H1 (cell line): ENCODE results near the gene ZMYM4. TPM values are rescaled to one million over a fixed set of nuclear protein-coding genes. Genes with fewer than 3 reads are reported as not detected.

Source experiments
- CTCF ChIA-PET: fragments of 300-600 bp; sonication (Branson Sonifier 250); formaldehyde crosslinking; loops from one replicate; lab custom pipeline; 2021; ENCODE audit not compliant: partially characterized antibody; lab: Charles Lee
- POLR2A ChIA-PET: fragments of 300-600 bp; sonication (Branson Sonifier 250); formaldehyde crosslinking; loops from one replicate; lab custom pipeline; 2021; ENCODE audit warnings: inconsistent platforms; ENCODE audit not compliant: partially characterized antibody; lab: Charles Lee
- DNase-seq, 2 experiments: peaks; one replicate each; pipeline versions ENCODE4 v3.0.0 to v3.0.0-alpha.2; 2010 to 2022; ENCODE audit warnings: low spot score in 2 of 2, low read depth in 1 of 2, mixed read lengths in 1 of 2
- FAIRE-seq: peaks from 2 replicates; lab custom pipeline; 2011; peaks lifted over from hg19 to GRCh38; lab: Jason Lieb, UNC
- H2AFZ ChIP-seq: 2 replicates; pipeline ENCODE4 v1.8.1; 2012; ENCODE audit warnings: low read length, inconsistent platforms
- H2AK5ac ChIP-seq: 2 replicates; pipeline ENCODE4 v1.6.1; 2013; ENCODE audit warnings: low read depth, low read length
- H2BK120ac ChIP-seq: replicated peaks from 2 replicates; pipeline ENCODE3; 2013; ENCODE audit warnings: low read depth, low read length, inconsistent platforms
- H2BK12ac ChIP-seq: 2 replicates; pipeline ENCODE4 v1.6.1; 2013; ENCODE audit warnings: low read depth, low read length
- H2BK15ac ChIP-seq: 2 replicates; pipeline ENCODE4 v1.6.1; 2013; ENCODE audit warnings: low read length
- H2BK20ac ChIP-seq: 2 replicates; pipeline ENCODE4 v1.6.1; 2013; ENCODE audit warnings: low read length
- H2BK5ac ChIP-seq: 2 replicates; pipeline ENCODE4 v1.6.1; 2013; ENCODE audit warnings: low read depth, low read length
- H3K14ac ChIP-seq: 2 replicates; pipeline ENCODE4 v1.6.1; 2013; ENCODE audit warnings: inconsistent platforms; ENCODE audit not compliant: insufficient read length
- H3K18ac ChIP-seq: 2 replicates; pipeline ENCODE4 v1.6.1; 2013; ENCODE audit warnings: low read length; ENCODE audit errors: extremely low read depth
- H3K23ac ChIP-seq: 2 replicates; pipeline ENCODE4 v1.6.1; 2013; ENCODE audit warnings: inconsistent platforms; ENCODE audit not compliant: insufficient read length
- H3K23me2 ChIP-seq: 2 replicates; pipeline ENCODE4 v1.6.1; 2013; ENCODE audit warnings: low read depth, low read length
- H3K27ac ChIP-seq: 2 replicates; pipeline ENCODE4 v1.6.1; 2011; ENCODE audit warnings: low read depth, low read length, inconsistent platforms
- H3K27me3 ChIP-seq, 4 experiments: replicated peaks in 1 of 4; 1 replicate in 1 of 4; 2 replicates in 3 of 4; pipeline versions ENCODE4 v1.6.1 to v1.8.1; 2011 to 2013; ENCODE audit warnings: low read length in 3 of 4, mild to moderate bottlenecking in 3 of 4, inconsistent platforms in 2 of 4, mixed read lengths in 2 of 4, moderate library complexity in 1 of 4; ENCODE audit not compliant: control insufficient read depth in 3 of 4, insufficient read depth in 3 of 4; ENCODE audit errors: extremely low read depth in 1 of 4
- H3K36me3 ChIP-seq, 4 experiments: 2 replicates each; pipeline versions ENCODE4 v1.6.1 to v1.8.1; 2011 to 2013; ENCODE audit warnings: mild to moderate bottlenecking in 4 of 4, low read length in 3 of 4, moderate library complexity in 2 of 4, control low read depth in 1 of 4, inconsistent platforms in 1 of 4; ENCODE audit not compliant: insufficient read depth in 4 of 4, control insufficient read depth in 2 of 4
- H3K4ac ChIP-seq: replicated peaks from 2 replicates; pipeline ENCODE3; 2013; ENCODE audit warnings: low read length, low read depth, mixed read lengths, inconsistent platforms; ENCODE audit not compliant: insufficient read length
- H3K4me1 ChIP-seq, 4 experiments: replicated peaks in 1 of 4; 1 replicate in 1 of 4; 2 replicates in 3 of 4; pipeline versions ENCODE4 v1.6.1 to v1.8.1; 2011 to 2013; ENCODE audit warnings: low read length in 3 of 4, inconsistent platforms in 2 of 4, mixed read lengths in 1 of 4; ENCODE audit not compliant: insufficient read depth in 4 of 4, control insufficient read depth in 3 of 4
- H3K4me2 ChIP-seq, 2 experiments: 2 replicates each; pipeline versions ENCODE4 v1.6.1 to v1.8.1; 2011 to 2013; ENCODE audit warnings: low read depth in 2 of 2, low read length in 2 of 2, control low read depth in 1 of 2, inconsistent platforms in 1 of 2, mild to moderate bottlenecking in 1 of 2; ENCODE audit not compliant: insufficient read depth in 1 of 2
- H3K4me3 ChIP-seq, 4 experiments: fragments of 200-600, 300-600 bp in 1 of 4; sonication (generic), shearing (Covaris generic), sonication (Bioruptor Twin) in 1 of 4; 2 replicates each; pipeline versions ENCODE4 v1.5.1 to v1.8.1; 2011 to 2016; ENCODE audit warnings: low read length in 4 of 4, low read depth in 3 of 4, control low read depth in 2 of 4, inconsistent platforms in 2 of 4, mild to moderate bottlenecking in 2 of 4, mixed read lengths in 1 of 4, moderate library complexity in 1 of 4; ENCODE audit not compliant: insufficient read depth in 2 of 4; ENCODE audit errors: extremely low read depth in 1 of 4
- H3K56ac ChIP-seq: replicated peaks from 2 replicates; pipeline ENCODE3; 2013; ENCODE audit warnings: low read depth, mild to moderate bottlenecking, mixed read lengths, low read length, inconsistent platforms; ENCODE audit not compliant: insufficient read length
- H3K79me1 ChIP-seq: 2 replicates; pipeline ENCODE4 v1.6.1; 2013; ENCODE audit warnings: low read depth, low read length, control low read depth
- H3K79me2 ChIP-seq, 2 experiments: 2 replicates each; pipeline versions ENCODE4 v1.6.1 to v1.8.1; 2012 to 2013; ENCODE audit warnings: low read length in 2 of 2, mild to moderate bottlenecking in 2 of 2, inconsistent platforms in 1 of 2; ENCODE audit not compliant: insufficient read depth in 2 of 2, control insufficient read depth in 1 of 2
- H3K9ac ChIP-seq, 4 experiments: replicated peaks in 1 of 4; 1 replicate in 1 of 4; 2 replicates in 3 of 4; pipeline versions ENCODE4 v1.6.1 to v1.8.1; 2011 to 2013; ENCODE audit warnings: low read depth in 3 of 4, low read length in 3 of 4, control low read depth in 2 of 4, mild to moderate bottlenecking in 2 of 4, moderate library complexity in 2 of 4, inconsistent platforms in 1 of 4; ENCODE audit errors: extremely low read depth in 1 of 4
- H3K9me3 ChIP-seq, 2 experiments: 2 replicates each; pipeline versions ENCODE4 v1.6.1 to v1.8.1; 2012 to 2013; ENCODE audit warnings: mild to moderate bottlenecking in 2 of 2, moderate library complexity in 2 of 2, control low read depth in 1 of 2, inconsistent platforms in 1 of 2, low read depth in 1 of 2, low read length in 1 of 2, mixed read lengths in 1 of 2; ENCODE audit not compliant: insufficient read depth in 2 of 2
- H4K20me1 ChIP-seq, 2 experiments: replicated peaks in 1 of 2; 2 replicates each; pipeline versions ENCODE3 to v1.8.1; 2011 to 2013; ENCODE audit warnings: inconsistent platforms in 2 of 2, low read length in 2 of 2, mild to moderate bottlenecking in 1 of 2; ENCODE audit not compliant: insufficient read depth in 2 of 2, control insufficient read depth in 1 of 2
- H4K5ac ChIP-seq: 2 replicates; pipeline ENCODE4 v1.6.1; 2013; ENCODE audit warnings: low read length, low read depth, mixed read lengths, inconsistent platforms; ENCODE audit not compliant: insufficient read length
- H4K8ac ChIP-seq: 2 replicates; pipeline ENCODE4 v1.8.0; 2013; ENCODE audit warnings: mild to moderate bottlenecking, moderate library complexity, low read length, inconsistent platforms; ENCODE audit not compliant: insufficient read depth; ENCODE audit errors: extremely low read depth
- H4K91ac ChIP-seq: replicated peaks from 2 replicates; pipeline ENCODE3; 2013; ENCODE audit warnings: low read length, mixed read lengths, inconsistent platforms; ENCODE audit not compliant: insufficient read length
- BRCA1 ChIP-seq: IDR thresholded peaks from 2 replicates; pipeline ENCODE4 v1.6.1; 2012; ENCODE audit warnings: low read depth, low read length, improper control_type of control experiment
- HDAC6 ChIP-seq: IDR thresholded peaks from one replicate; pipeline ENCODE4 v1.7.1; 2012; ENCODE audit warnings: low read depth, mild to moderate bottlenecking, inconsistent platforms, low read length, moderate library complexity
- POLR2AphosphoS5 ChIP-seq: IDR thresholded peaks from 2 replicates; pipeline ENCODE4 v1.6.1; 2011; ENCODE audit warnings: low read depth, low read length
- RBBP5 ChIP-seq: IDR thresholded peaks from 2 replicates; pipeline ENCODE4 v1.7.1; 2012; ENCODE audit warnings: low read depth, mild to moderate bottlenecking, inconsistent platforms, low read length, moderate library complexity, borderline replicate concordance
- TAF1 ChIP-seq: IDR thresholded peaks from 2 replicates; pipeline ENCODE4 v1.6.1; 2011; ENCODE audit warnings: mild to moderate bottlenecking, low read depth, low read length
- WGBS, 2 experiments: shearing (Covaris generic) in 1 of 2; methylation state at CpG; one replicate each; pipeline versions ENCODE4 v1.1.6 to v1.1.7; 2013 to 2015; ENCODE audit warnings: low lambda C conversion rate in 2 of 2, mixed read lengths in 2 of 2, inconsistent platforms in 1 of 2, low coverage in 1 of 2, missing lambda C conversion rate in 1 of 2; ENCODE audit not compliant: insufficient replicate concordance in 2 of 2, insufficient coverage in 1 of 2, insufficient read length in 1 of 2; ENCODE audit errors: extremely low coverage in 1 of 2, missing lambda C conversion rate in 1 of 2; 5-methylcytosine and 5-hydroxymethylcytosine counted together
- polyA plus RNA-seq, 7 experiments: library from polyadenylated mRNA; depleted of rRNA in 3 of 7; stranded (reverse) in 5 of 7; unstranded in 2 of 7; fragments of >200 nt in 5 of 7; fragments of 200-250 nt in 2 of 7; gene quantifications; 1 replicate in 5 of 7; 2 replicates in 1 of 7; 4 replicates in 1 of 7; pipeline versions ENCODE4 v1.2.1 to v1.2.3, GENCODE V29; 2011 to 2013; ENCODE audit warnings: missing spikeins in 2 of 7, mixed read lengths in 2 of 7
- total RNA-seq: library from RNA; stranded (reverse); fragmentation: NEBNext Ultra II Directional; extraction: Animal tissue kit (Norgen Biotek cat#: 25700); gene quantifications from 2 replicates; pipeline ENCODE4 v1.2.1, GENCODE V29; 2021

Gene ZMYM4
- total and polyA plus RNA-seq, 2 of the 8 experiments (the other 6 are each of a cell fraction or from before 2014, with no cell fraction given): 16.7 to 81.3 TPM

DNA sequence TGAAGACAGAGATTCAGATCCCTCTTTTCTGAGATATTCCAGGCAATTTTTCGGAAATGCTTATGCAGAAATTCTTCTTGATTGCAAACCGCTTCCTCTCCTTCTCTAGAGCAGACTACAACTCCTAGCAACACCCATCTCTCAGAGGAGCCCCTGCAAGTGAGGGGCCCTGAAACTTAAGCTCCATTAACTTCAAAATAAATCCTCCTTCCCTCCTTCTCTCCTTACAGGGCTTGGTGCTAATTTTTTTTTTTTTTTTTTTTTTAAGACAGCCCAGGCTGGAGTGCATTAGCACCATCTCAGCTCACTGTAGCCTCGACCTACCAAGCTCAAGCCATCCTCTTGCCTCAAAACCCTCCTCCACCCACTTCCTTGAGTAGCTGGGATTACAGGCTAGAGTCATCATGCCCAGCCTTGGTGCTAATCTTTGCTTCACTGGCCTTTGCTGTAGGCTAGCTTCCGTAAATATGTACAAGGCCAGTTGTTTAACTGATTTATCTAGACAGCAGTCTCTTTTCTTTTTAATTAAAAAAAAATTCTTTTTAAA lies 45.4 kb upstream of the ZMYM4 start:
- H3K79me1 ChIP-seq: no peaks in the 10 kb centered on the region
- H3K4me1 ChIP-seq: no peaks in the 10 kb centered on the region; a peak in 2 of 7 replicates
- no peak overlapping the region for H3K27ac ChIP-seq
- no peaks in the 10 kb centered on the region; a peak in 1 of 4 replicates for H3K9me3 ChIP-seq
- H4K8ac ChIP-seq: no peak overlapping the region
- H4K5ac ChIP-seq: no peak overlapping the region
- ChIA-PET CTCF (interaction anchor here (0.6 to 2.7 kb wide), 8 partner anchors 9 to 79 kb away, joined by 3 to 14 read pairs (median 3); no protein-coding TSS in a partner anchor), POLR2A (interaction anchor here (1.0 to 2.4 kb wide), 5 partner anchors 21 to 45 kb away, joined by 3 to 7 read pairs (median 3); partner anchors contain the start of genes SFPQ and ZMYM4)
- H3K14ac ChIP-seq: no peak overlapping the region
- WGBS, 2 experiments: 74% methylated on average over 4 of the region's 4 CpGs; no CpG with 5 or more reads in 1 of the 2 experiments
- H3K27me3 ChIP-seq: no peaks in the 10 kb centered on the region
- H4K91ac ChIP-seq: no peak overlapping the region
- H3K36me3 ChIP-seq: no peaks in the 10 kb centered on the region
- no peak overlapping the region for H2BK20ac ChIP-seq
- H2BK5ac ChIP-seq: no peak overlapping the region
- no peak overlapping the region for H3K9ac ChIP-seq
- no peak overlapping the region for H2AK5ac ChIP-seq
- FAIRE-seq: no peak
- H2BK15ac ChIP-seq: no peak overlapping the region
- no peak overlapping the region for H3K18ac ChIP-seq
- no peak overlapping the region for H3K4me2 ChIP-seq
- H3K4me3 ChIP-seq: no peak overlapping the region
- H3K56ac ChIP-seq: no peak overlapping the region
- H4K20me1 ChIP-seq: no peaks in the 10 kb centered on the region
- TF ChIP-seq BRCA1 (no peak), POLR2AphosphoS5 (no peak), HDAC6 (no peak), RBBP5 (no peak), TAF1 (no peak)
- no peak overlapping the region for H2BK12ac ChIP-seq
- no peak overlapping the region for H3K4ac ChIP-seq
- no peak overlapping the region for H2AFZ ChIP-seq
- DNase-seq: no peak
- no peak overlapping the region for H3K23ac ChIP-seq
- no peak overlapping the region for H2BK120ac ChIP-seq
- no peaks in the 10 kb centered on the region for H3K79me2 ChIP-seq
- no peaks in the 10 kb centered on the region for H3K23me2 ChIP-seq
